Hepatocyte (in vitro differentiated cells): ENCODE measurements around the gene RPL35A. TPM values are rescaled to one million over a fixed set of nuclear protein-coding genes. Genes with fewer than 3 reads are reported as not detected.

Experiments
- DNase-seq: peaks from one replicate; pipeline ENCODE4 v3.0.0-alpha.2; 2016; ENCODE audit warnings: low spot score
- H2AFZ ChIP-seq: fragments of 200-600 bp; sonication (generic); 2 replicates; pipeline ENCODE4 v1.6.0; 2016; ENCODE audit warnings: antibody characterized with exemption, mild to moderate bottlenecking
- H3K27ac ChIP-seq: fragments of 200-600 bp; sonication (generic); 2 replicates; pipeline ENCODE4 v1.5.1; 2016; ENCODE audit warnings: mild to moderate bottlenecking
- H3K27me3 ChIP-seq: fragments of 200-600 bp; sonication (generic); 2 replicates; pipeline ENCODE4 v1.6.1; 2016
- H3K36me3 ChIP-seq: fragments of 200-600 bp; sonication (generic); replicated peaks from 2 replicates; pipeline ENCODE4 v1.5.1; 2016; ENCODE audit warnings: low read depth; ENCODE audit not compliant: insufficient read depth
- H3K4me1 ChIP-seq: fragments of 200-600 bp; sonication (generic); 2 replicates; pipeline ENCODE4 v1.5.1; 2016; ENCODE audit warnings: mild to moderate bottlenecking, moderate library complexity; ENCODE audit not compliant: insufficient read depth
- H3K4me2 ChIP-seq: fragments of 200-600 bp; sonication (generic); 2 replicates; pipeline ENCODE4 v1.6.0; 2016
- H3K4me3 ChIP-seq: fragments of 200-600 bp; sonication (generic); 2 replicates; pipeline ENCODE4 v1.5.1; 2016; ENCODE audit warnings: mild to moderate bottlenecking
- H3K79me2 ChIP-seq: fragments of 200-600 bp; sonication (generic); 2 replicates; pipeline ENCODE4 v1.6.0; 2017; ENCODE audit warnings: mild to moderate bottlenecking
- H3K9me2 ChIP-seq: fragments of 200-600 bp; sonication (generic); replicated peaks from 2 replicates; pipeline ENCODE4 v1.6.0; 2017; ENCODE audit warnings: mild to moderate bottlenecking; ENCODE audit not compliant: insufficient read depth
- H3K9me3 ChIP-seq: fragments of 200-600 bp; sonication (generic); 2 replicates; pipeline ENCODE4 v1.5.1; 2016; ENCODE audit warnings: low read depth, mild to moderate bottlenecking
- H4K20me1 ChIP-seq: fragments of 200-600 bp; sonication (generic); 2 replicates; pipeline ENCODE4 v1.6.0; 2016; ENCODE audit warnings: mild to moderate bottlenecking; ENCODE audit not compliant: insufficient read depth, poor library complexity, severe bottlenecking
- EZH2 ChIP-seq: fragments of 200-600 bp; sonication (generic); IDR thresholded peaks from 2 replicates; pipeline ENCODE4 v1.6.1; 2016; ENCODE audit warnings: antibody characterized with exemption, mild to moderate bottlenecking, borderline replicate concordance
- EZH2phosphoT487 ChIP-seq: fragments of 200-600 bp; sonication (generic); IDR thresholded peaks from one replicate; pipeline ENCODE4 v1.6.1; 2018; ENCODE audit warnings: antibody characterized with exemption, mild to moderate bottlenecking, low read depth, moderate library complexity; ENCODE audit not compliant: unreplicated experiment, severe bottlenecking
- WGBS: methylation state at CpG from one replicate; pipeline ENCODE4 v1.1.6; 2016; ENCODE audit warnings: low lambda C conversion rate; ENCODE audit errors: missing lambda C conversion rate; 5-methylcytosine and 5-hydroxymethylcytosine counted together
- polyA plus RNA-seq: library from polyadenylated mRNA; unstranded; fragments of >200 nt; fragmentation: Nextera tagmentation; extraction: Ambion mirVana; gene quantifications from 2 replicates; pipeline ENCODE4 v1.2.1, GENCODE V29; 2016
- total RNA-seq: library from RNA; depleted of rRNA; stranded (reverse); fragments of >200 nt; gene quantifications from 2 replicates; pipeline ENCODE4 v1.2.3, GENCODE V29; 2014
- TF ChIP-seq, protein P1 (sequence below): fragments of 200-600 bp; sonication (generic); IDR thresholded peaks from 2 replicates; pipeline ENCODE4 v1.5.1; 2016; ENCODE audit warnings: antibody characterized with exemption, mild to moderate bottlenecking; ENCODE audit not compliant: poor library complexity

RPL35A gene
- total and polyA plus RNA-seq, 2 experiments from 2014 or later: 715 to 743 TPM

- TF ChIP-seq EZH2: no peak
- TF ChIP-seq EZH2phosphoT487: no peak
- TF ChIP-seq, protein P1, sequence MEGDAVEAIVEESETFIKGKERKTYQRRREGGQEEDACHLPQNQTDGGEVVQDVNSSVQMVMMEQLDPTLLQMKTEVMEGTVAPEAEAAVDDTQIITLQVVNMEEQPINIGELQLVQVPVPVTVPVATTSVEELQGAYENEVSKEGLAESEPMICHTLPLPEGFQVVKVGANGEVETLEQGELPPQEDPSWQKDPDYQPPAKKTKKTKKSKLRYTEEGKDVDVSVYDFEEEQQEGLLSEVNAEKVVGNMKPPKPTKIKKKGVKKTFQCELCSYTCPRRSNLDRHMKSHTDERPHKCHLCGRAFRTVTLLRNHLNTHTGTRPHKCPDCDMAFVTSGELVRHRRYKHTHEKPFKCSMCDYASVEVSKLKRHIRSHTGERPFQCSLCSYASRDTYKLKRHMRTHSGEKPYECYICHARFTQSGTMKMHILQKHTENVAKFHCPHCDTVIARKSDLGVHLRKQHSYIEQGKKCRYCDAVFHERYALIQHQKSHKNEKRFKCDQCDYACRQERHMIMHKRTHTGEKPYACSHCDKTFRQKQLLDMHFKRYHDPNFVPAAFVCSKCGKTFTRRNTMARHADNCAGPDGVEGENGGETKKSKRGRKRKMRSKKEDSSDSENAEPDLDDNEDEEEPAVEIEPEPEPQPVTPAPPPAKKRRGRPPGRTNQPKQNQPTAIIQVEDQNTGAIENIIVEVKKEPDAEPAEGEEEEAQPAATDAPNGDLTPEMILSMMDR: no peak
- H3K4me3 ChIP-seq: no peak overlapping the region
- WGBS: 71% methylated on average over 6 of the region's 6 CpGs
- H3K27ac ChIP-seq: no peak overlapping the region
- H3K36me3 ChIP-seq: peaks cover 6% of the 10 kb centered on the region
- peaks cover 47% of the 10 kb centered on the region for H4K20me1 ChIP-seq
- H3K9me2 ChIP-seq: no peaks in the 10 kb centered on the region
- H3K4me1 ChIP-seq: peaks cover 27% of the 10 kb centered on the region
- no peak overlapping the region for H2AFZ ChIP-seq
- H3K9me3 ChIP-seq: no peaks in the 10 kb centered on the region
- H3K4me2 ChIP-seq: peak overlapping the region; percentile 94
- no peak for DNase-seq
- H3K27me3 ChIP-seq: no peaks in the 10 kb centered on the region
- peaks cover 43% of the 10 kb centered on the region for H3K79me2 ChIP-seq
Observed at GRCh38 chr3:197953325-197953724, 3.3 kb downstream of the RPL35A start.

DNA sequence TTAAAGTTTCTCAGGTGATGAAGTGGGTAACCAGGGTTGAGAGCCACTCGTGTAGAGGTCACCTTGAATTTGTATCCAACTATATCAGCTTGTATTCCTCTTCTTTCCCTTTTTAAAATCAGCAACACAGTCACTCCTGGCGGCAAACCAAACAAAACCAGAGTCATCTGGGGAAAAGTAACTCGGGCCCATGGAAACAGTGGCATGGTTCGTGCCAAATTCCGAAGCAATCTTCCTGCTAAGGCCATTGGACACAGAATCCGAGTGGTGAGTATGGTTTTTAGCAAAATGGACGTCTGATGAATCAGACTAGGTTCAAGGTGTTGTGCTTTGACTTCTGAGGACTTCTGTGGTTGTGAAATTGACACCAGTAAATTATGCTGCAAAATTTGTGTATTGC, 3.9 kb downstream of the RPL35A start:
- Histone ChIP-seq H3K4me1 (peaks cover 25% of the 10 kb centered on the region), H4K20me1 (peaks cover 47% of the 10 kb centered on the region), H3K27ac (no peak overlapping the region), H2AFZ (no peak overlapping the region), H3K36me3 (peaks cover 6% of the 10 kb centered on the region), H3K9me2 (no peaks in the 10 kb centered on the region), H3K4me2 (no peak overlapping the region), H3K9me3 (no peaks in the 10 kb centered on the region), H3K27me3 (no peaks in the 10 kb centered on the region), H3K4me3 (no peak overlapping the region), H3K79me2 (peaks cover 43% of the 10 kb centered on the region)
- 89% methylated on average over 7 of the region's 7 CpGs for WGBS
- no peak for DNase-seq
- TF ChIP-seq EZH2 (no peak), EZH2phosphoT487 (no peak)
- TF ChIP-seq, protein P1: no peak

DNA sequence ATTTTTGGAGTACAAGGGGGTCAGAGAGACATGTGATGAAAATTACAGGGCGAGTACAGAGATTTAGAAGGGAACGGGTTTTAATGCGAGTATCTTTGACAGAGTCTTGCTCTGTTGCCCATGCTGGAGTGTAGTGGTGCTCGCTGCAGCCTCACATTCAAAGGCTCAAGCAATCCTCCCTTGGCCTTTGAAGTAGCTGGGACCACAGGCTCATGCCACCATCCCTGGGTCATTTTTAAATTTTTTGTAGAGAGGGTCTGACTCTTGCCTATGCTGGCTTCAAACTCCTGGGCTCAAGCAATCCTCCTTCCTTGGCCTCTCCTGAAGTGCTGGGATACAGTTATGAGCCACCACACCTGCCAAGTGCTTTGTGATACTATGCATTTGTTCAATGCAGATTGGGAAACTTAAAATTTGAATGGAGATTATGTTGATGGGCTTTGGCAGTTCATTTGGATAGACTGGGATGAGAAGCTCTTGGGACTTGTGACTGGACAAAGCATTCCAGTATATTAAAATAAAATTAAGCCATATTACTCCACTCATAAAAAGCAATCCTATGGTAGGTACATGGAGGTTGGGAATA, 6.0 kb downstream of the RPL35A start:
- H3K27me3 ChIP-seq: no peaks in the 10 kb centered on the region
- no peak overlapping the region for H3K27ac ChIP-seq
- H2AFZ ChIP-seq: no peak overlapping the region
- H4K20me1 ChIP-seq: peaks cover 45% of the 10 kb centered on the region
- DNase-seq: no peak
- no peak overlapping the region for H3K4me2 ChIP-seq
- WGBS: 97% methylated on average over 4 of the region's 4 CpGs
- no peak overlapping the region for H3K4me3 ChIP-seq
- H3K4me1 ChIP-seq: peaks cover 21% of the 10 kb centered on the region
- no peaks in the 10 kb centered on the region for H3K9me2 ChIP-seq
- TF ChIP-seq, protein P1: no peak
- no peak for TF ChIP-seq EZH2phosphoT487
- TF ChIP-seq EZH2: no peak
- H3K79me2 ChIP-seq: peaks cover 36% of the 10 kb centered on the region
- H3K9me3 ChIP-seq: no peaks in the 10 kb centered on the region
- peaks cover 6% of the 10 kb centered on the region for H3K36me3 ChIP-seq

- WGBS: 95% methylated on average over 2 of the region's 2 CpGs
- H4K20me1 ChIP-seq: peaks cover 38% of the 10 kb centered on the region
- TF ChIP-seq EZH2phosphoT487 (no peak), EZH2 (no peak)
- TF ChIP-seq, protein P1: no peak
Observed at GRCh38 chr3:197956626-197956988, 6.6 kb downstream of the RPL35A start.

More at GRCh38 chr3:197956626-197956988, 6.6 kb downstream of the RPL35A start:
- no peak overlapping the region for H3K4me3 ChIP-seq
- H3K9me3 ChIP-seq: no peaks in the 10 kb centered on the region
- H2AFZ ChIP-seq: no peak overlapping the region
- H3K36me3 ChIP-seq: peaks cover 4% of the 10 kb centered on the region
- peaks cover 30% of the 10 kb centered on the region for H3K79me2 ChIP-seq
- no peak for DNase-seq
- peaks cover 21% of the 10 kb centered on the region for H3K4me1 ChIP-seq
- no peaks in the 10 kb centered on the region for H3K9me2 ChIP-seq
- no peaks in the 10 kb centered on the region for H3K27me3 ChIP-seq
- H3K27ac ChIP-seq: peak overlapping the region; percentile 72
- H3K4me2 ChIP-seq: no peak overlapping the region
